Fibroblast of the aortic adventitia (primary cell): ENCODE measurements around the gene CHMP2B. TPM values are rescaled to one million over a fixed set of nuclear protein-coding genes. Genes with fewer than 3 reads are reported as not detected.

Experiments
- DNase-seq: peaks from one replicate; pipeline ENCODE4 v3.0.0-alpha.2; 2010; ENCODE audit warnings: low read depth
- H3K4me3 ChIP-seq: 2 replicates; pipeline ENCODE4 v1.5.1; 2011; ENCODE audit warnings: low read depth, mild to moderate bottlenecking, control low read depth, low read length, moderate library complexity
- total RNA-seq: library from RNA; depleted of rRNA; stranded (reverse); fragments of >200 nt; gene quantifications from 2 replicates; pipeline ENCODE4 v1.2.3, GENCODE V29; 2012; ENCODE audit warnings: low replicate concordance
- TF ChIP-seq, protein P1 (sequence below): IDR thresholded peaks from 2 replicates; pipeline ENCODE4 v1.5.1; 2011; ENCODE audit warnings: mild to moderate bottlenecking, low read length, control low read depth, inconsistent platforms; ENCODE audit not compliant: insufficient read depth

The CHMP2B gene
- total RNA-seq, 1 donor: 60.5 TPM

DNA sequence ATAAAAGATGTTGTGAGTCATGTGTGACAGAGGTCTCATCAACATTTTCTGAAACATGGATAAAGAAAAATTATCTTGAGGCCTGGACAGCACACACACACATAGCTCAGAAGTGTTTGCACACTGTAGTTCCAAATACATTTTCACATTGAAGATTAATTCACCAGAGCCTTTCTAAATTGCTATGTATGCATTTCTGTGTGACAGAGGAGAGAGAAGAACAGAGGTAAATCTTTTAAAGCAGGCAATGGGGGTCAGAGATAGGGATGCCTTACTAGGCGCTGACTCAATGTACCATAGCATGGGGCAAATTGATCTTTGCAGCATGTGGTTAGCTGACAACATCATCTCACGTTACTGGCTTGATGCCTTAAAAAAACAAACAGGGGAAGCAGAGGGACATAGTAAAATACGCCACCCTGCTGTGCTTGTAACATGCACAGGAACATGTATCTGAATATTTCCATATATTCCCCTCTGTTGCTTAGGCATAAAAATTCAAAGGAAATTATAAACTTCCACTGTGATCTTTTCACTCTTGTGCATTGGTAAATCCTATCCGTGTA is 41.6 kb downstream of the CHMP2B start:
- no peak for DNase-seq
- TF ChIP-seq, protein P1, sequence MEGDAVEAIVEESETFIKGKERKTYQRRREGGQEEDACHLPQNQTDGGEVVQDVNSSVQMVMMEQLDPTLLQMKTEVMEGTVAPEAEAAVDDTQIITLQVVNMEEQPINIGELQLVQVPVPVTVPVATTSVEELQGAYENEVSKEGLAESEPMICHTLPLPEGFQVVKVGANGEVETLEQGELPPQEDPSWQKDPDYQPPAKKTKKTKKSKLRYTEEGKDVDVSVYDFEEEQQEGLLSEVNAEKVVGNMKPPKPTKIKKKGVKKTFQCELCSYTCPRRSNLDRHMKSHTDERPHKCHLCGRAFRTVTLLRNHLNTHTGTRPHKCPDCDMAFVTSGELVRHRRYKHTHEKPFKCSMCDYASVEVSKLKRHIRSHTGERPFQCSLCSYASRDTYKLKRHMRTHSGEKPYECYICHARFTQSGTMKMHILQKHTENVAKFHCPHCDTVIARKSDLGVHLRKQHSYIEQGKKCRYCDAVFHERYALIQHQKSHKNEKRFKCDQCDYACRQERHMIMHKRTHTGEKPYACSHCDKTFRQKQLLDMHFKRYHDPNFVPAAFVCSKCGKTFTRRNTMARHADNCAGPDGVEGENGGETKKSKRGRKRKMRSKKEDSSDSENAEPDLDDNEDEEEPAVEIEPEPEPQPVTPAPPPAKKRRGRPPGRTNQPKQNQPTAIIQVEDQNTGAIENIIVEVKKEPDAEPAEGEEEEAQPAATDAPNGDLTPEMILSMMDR: no peak
- H3K4me3 ChIP-seq: no peak overlapping the region

DNA sequence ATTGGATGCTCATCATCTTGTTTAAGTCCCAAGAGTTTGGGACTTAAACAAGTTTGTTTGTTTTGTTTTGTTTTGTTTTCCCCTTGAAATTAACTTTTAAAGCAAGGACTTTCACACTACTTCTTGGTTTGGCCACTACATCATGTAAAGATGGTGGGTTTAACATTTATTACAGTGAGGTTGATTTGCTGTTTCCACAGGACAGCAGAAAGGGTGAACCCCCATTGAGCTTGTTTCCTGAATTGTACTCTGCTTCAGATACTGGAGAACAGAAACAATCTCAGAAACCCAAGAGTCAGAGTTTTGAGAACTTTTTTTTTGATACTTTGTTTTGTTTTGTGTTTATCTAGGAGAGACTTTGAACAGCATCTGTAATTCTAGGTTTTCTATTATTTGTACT is 42.6 kb downstream of the CHMP2B start:
- TF ChIP-seq, protein P1: no peak
- no peak overlapping the region for H3K4me3 ChIP-seq
- DNase-seq: no peak

DNA sequence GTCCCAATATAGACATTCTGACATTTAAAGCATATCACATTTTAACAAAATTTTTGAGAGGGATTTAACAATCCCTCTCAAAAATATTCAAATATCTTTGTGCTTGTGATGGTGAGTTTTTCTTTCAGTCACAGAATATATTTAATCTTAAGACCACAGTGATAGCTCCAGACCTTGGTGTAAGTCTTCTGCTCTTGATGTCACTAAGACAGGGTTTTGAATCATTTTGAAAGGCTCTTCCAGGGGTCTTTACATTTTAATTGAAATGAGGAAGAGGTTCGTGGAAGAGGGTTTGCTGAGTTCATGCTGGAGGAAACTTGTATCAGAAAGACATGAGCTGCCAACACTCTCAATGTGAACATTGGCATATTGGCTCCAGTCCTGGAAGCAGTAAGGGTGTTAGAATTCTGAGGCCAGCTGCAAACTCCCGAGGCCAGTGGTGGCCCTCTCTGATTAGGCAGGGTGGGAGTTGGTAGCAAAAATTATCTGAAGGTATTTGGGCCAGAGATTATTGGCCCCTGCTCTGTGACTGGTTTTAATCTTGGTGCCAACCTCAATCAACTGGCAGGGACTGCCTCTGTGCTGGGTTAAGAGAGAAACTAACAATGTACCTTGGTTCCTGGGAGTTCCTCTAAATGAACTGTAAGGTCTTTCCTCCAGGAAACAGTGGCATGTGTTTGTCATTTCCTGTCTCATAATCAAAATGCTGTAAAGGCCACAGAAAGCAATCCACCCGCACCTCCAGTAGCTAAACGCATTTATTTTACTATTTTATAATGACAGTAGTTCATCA is 44.0 kb downstream of the CHMP2B start:
- no peak overlapping the region for H3K4me3 ChIP-seq
- TF ChIP-seq, protein P1: no peak
- DNase-seq: no peak

DNA sequence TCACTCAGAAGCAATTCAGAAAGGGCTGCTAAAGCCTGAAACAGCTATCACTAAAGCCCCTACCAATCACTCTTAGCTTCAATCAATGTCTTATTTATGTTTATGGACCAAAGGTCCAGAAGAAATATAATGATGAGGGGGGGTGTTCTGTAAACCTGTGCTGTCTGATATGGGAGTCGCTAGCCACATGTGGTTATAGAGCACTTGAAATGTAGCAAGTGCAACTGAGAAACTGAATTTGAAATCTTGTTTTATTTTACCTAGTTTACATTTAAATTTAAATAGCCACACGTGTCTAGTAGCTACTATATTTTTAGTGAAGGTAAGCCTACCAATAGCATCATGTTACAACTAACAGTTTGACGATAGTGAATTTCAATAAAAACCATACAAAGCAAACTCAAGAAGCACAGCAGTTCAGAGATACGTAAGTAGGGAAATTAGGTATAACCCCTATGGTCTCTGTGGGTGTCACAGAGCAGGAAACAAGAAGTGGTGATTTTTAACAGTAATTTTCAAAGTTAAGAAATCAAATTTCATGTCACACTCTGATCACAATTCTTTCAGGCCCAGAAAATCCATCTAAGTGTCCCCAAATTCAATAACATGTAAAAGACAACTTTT is 45.7 kb downstream of the CHMP2B start:
- TF ChIP-seq, protein P1: no peak
- DNase-seq: no peak
- no peak overlapping the region for H3K4me3 ChIP-seq

DNA sequence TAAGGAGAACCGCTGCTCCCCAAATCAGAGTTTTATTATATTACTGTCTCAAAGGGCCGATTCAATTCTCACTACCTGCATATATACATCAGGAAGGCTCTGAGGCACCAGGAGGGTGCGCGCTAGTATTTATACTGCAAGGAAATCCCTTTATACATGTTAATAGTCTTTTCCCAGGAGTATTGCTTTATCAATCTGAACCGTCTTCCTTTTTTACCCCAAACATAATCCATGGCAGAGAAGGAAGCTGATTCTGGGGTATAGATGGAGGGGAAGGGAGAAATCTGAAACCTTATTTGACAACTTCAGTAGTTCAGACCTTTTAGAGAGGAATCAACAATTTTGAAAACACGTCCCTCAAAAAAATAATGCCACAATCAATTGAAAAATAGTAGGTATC is 49.4 kb downstream of the CHMP2B start, which contains the start of gene POU1F1:
Gene POU1F1 (minus strand): TSS at position 101 of the 400 bp plus-strand sequence. CDS start 122 bp downstream, outside the sequence.
- H3K4me3 ChIP-seq: no peak within 1 kb of the TSS
- DNase-seq: no peak
- TF ChIP-seq, protein P1: no peak

DNA sequence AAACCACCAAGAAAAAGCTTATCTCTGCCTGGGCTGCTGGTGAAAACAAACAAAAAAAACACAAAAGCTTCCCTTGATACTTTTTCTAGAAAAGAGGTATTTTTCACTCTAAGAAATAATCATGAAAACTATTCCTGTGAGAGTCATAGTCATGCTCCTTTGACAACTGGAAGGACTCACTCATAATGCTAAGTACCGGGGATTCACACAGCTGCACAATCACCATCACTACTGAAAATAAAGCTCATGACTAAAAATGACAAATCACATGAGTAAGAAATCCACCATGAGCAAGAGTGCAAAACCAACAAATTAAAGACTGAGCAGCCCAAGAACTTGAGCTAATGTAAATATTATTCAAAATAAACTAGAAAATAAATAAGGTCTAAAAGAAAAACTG is 59.9 kb downstream of the CHMP2B start:
- peak; percentile 29 for DNase-seq
- TF ChIP-seq, protein P1: no peak
- H3K4me3 ChIP-seq: no peak overlapping the region
